ENCODE data around the gene TPSD1.
"Not testable (repeated sequence)": the region's sequence is repeated elsewhere in the genome, so short reads cannot be mapped to it uniquely, and the experiment has no call there.

TPSD1 gene

DNA sequence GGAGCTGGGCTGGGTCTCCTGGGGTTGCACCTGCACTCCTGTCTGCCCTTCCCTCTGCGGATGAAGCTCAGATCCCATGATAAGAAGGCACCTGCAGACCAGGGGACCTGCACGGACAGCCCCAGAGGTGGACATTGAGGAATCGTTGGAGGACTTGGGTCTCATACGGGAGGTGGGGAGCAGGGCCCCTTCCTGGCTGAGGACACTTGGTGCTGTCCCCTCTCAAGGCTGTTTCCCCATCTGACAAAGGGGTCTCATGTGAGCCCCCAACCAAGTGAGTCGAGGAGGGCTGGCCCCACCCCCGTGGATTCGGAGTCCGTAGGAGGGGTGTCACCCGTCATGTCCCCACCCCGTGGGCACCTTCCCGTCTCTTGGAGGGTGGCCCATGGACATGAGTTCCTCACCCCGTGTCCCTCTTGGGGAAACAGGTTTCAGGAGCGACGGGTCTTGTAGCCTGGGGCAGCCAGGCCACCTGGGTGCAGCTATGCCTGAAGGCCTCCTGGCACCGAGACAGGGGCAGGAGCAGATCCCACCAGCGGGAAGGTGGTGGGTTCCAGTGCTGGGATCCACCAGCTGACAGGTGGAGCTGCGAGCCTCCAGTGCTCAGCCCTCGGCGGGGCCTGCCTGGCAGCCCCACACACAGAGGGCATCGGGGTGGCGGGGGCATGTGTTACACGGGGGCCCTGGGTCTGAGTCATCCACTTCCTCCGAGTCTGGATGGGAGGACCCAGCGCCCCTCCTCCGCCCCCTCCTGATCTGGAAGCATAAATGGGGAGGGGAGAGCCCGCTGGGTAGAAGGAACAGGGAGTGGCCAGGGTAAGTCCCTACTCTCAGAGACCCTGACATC is at the start of gene TPSD1:
Gene TPSD1, plus strand, starts transcription at position 794 of the 847 bp plus-strand sequence. CDS start 212 bp downstream, outside the sequence.
- DNase-seq, result not testable (repeated sequence)

GRCh38 chr16:1206326-1206725 is 49.5 kb upstream of the TPSD1 start:
- DNase-seq, result no peak

- no peak for DNase-seq
Observed at GRCh38 chr16:1206786-1207185, 49.1 kb upstream of the TPSD1 start.

DNA sequence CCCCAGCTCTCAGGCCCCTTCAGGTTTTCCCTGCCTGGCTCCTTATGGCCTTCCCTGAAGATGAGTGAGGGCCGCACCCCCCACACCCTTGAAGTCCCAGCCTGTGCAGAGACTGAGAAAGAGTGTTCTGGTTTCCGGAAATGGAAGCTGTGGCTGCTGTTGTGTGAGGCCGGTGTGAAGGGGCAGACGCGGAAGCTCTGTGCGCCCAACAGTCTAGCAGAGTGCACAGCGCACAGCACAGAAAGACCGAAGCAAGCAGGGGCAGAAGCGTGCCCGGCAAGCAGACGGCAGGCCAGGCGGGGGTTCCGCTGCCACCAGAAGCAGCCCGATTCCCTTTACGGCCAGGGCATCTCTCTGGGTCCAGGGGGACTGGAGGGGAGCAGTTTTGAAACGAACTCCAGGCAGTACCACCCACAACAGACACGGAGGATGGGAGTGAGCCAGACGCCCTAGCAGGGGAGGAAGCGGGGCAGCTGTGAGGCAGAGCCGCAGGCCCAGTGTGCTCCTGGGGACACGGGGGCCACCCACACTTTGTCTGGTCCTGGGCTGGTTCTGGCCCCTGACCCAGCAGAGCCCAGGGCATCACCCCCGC is 47.5 kb upstream of the TPSD1 start:
- DNase-seq, result no peak

DNA sequence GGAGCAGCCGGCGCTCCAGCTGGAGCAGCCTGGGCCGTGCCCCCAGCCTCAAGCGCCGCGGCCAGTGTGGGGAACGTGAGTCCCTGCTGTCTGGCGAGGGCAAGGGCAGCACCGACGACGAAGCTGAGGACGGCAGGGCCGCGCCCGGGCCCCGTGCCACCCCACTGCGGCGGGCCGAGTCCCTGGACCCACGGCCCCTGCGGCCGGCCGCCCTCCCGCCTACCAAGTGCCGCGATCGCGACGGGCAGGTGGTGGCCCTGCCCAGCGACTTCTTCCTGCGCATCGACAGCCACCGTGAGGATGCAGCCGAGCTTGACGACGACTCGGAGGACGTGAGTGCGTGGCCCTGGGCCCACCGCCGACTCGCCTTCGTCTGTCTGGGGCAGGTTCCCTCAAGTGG is 46.8 kb upstream of the TPSD1 start:
- DNase-seq, result no peak

- no peak for DNase-seq
Observed at GRCh38 chr16:1210461-1210860, 45.4 kb upstream of the TPSD1 start.

DNA sequence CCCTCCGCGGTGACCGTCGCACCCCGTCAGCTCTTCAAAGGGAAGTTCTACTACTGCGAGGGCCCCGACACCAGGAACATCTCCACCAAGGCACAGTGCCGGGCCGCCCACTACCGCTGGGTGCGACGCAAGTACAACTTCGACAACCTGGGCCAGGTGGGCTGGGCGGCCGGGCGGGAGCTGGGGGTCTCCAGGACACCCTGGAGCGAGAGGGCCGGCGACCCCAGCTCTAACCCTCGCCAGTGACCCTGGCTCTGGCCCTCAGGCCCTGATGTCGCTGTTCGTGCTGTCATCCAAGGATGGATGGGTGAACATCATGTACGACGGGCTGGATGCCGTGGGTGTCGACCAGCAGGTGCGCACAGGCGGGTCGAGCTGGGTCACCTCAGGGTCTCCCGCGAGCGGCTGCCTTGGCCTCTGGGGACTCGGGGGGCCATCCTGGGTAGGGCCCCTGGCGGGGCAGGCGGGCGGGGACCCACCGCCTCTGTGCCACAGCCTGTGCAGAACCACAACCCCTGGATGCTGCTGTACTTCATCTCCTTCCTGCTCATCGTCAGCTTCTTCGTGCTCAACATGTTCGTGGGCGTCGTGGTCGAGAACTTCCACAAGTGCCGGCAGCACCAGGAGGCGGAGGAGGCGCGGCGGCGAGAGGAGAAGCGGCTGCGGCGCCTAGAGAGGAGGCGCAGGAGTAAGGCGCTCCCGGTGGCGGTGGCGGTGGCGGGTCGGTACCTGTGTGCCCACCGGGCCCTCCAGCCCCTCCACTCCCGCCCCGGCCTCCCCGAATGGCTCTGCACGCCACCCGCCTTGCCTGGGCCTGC is 44.2 kb upstream of the TPSD1 start:
- DNase-seq, result no peak

DNA sequence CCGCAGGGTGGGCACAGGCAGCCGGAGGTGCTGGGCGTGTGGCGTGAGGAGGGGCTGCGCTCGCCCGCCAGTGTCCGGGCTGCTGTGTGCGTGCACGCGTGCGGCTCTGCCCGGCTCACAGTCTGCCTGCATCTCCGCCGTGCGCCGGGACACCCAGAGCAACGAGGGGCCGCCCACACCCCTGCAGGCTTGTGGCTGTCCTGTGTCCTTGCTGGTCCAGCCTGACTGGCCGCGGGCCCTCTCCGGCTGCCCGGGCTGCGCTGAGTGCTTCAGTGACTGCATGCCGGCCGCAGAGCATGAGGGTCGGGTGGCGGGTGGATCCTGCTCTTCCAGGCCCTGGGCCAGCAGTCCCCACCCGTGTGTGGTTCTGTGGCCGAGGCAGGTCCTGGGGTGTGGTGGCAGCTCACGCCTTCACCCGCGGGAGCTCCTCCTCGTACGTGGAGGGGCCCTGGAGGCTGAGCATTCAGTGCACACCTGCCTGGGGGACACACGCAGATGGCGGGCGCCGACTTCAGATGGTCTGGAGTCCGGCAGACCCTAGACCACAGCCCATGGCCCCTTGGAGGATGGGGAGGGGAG is 43.2 kb upstream of the TPSD1 start:
- no peak for DNase-seq

- no peak for DNase-seq
Observed at GRCh38 chr16:1213231-1213630, 42.6 kb upstream of the TPSD1 start.

DNA sequence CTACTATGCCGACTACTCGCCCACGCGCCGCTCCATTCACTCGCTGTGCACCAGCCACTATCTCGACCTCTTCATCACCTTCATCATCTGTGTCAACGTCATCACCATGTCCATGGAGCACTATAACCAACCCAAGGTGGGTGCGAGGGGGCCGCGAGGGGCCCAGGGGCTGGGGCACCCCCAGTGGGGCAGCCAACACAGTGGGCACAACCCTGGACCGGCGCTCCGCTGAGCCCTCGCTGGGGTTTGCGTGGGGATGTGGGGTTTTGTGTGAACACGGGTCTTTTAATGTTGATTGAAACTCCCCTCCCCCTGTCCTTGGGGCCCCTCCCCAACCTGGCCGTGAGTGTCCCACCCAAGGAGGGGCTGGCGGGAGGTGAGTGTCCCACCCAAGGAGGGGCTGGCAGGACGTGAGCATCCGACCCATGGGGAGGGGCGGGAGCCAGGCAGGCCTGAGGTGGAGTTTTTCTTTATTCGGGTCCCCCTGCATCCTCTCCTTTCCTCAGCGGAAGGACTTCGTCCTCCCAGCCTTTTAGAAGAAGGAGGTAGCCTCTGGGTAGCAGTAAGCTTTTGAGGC is 42.0 kb upstream of the TPSD1 start:
- no peak for DNase-seq

DNA sequence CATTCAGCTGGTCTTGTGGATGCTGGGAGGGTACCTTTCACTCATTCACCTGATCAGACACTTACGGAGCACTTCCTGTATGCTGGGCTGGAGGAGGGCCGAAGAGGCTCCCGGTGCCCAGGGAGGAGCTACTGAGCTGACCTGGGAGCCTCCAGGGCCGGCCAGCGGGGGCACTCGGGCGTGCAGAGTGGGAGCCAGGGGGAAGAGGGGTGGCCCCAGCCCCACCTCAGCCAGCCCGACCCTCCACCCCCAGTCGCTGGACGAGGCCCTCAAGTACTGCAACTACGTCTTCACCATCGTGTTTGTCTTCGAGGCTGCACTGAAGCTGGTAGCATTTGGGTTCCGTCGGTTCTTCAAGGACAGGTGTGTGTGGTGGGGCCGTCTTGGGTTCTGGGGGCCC is 41.1 kb upstream of the TPSD1 start:
- DNase-seq, result no peak

- DNase-seq, result no peak
Observed at GRCh38 chr16:1215574-1216295, 40.1 kb upstream of the TPSD1 start.

DNA sequence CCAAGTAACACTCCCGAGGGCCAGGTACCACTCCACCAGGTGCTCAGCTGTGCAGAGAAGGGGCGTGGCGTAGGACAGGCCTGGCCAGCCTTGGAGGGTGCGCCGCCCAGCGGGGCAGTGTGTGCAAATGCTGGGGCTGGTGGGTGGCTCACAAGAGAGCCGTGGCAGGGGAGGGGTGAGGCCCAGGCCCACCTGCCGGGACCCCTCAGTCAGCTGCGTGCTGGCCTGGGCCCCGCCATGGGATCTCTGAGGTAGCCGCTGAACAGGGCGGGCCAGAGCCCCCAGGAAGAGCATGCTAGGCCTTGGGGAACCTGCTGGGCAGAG is 39.6 kb upstream of the TPSD1 start:
- DNase-seq, result no peak

- no peak for DNase-seq
Observed at GRCh38 chr16:1216681-1217400, 39.0 kb upstream of the TPSD1 start.

DNA sequence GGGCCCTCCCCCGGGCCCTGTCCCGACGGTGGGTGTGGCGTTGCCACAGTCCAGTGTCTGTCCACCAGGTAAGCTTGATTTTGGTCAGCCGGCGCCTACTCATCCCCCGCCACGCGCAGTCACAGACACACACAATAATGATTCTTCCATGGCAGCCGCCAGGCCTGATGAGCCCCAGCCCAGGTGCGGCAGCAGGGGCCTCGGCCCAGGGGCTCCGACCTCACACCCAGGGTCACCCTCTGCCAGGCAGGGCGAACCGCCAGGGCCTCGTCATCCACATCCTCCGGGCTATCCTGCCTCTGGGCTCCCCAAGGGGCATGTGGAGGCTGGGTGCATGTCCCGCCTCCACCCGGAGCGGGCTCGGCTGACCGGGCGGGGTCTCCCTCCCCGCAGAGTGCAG is 38.3 kb upstream of the TPSD1 start:
- no peak for DNase-seq

DNA sequence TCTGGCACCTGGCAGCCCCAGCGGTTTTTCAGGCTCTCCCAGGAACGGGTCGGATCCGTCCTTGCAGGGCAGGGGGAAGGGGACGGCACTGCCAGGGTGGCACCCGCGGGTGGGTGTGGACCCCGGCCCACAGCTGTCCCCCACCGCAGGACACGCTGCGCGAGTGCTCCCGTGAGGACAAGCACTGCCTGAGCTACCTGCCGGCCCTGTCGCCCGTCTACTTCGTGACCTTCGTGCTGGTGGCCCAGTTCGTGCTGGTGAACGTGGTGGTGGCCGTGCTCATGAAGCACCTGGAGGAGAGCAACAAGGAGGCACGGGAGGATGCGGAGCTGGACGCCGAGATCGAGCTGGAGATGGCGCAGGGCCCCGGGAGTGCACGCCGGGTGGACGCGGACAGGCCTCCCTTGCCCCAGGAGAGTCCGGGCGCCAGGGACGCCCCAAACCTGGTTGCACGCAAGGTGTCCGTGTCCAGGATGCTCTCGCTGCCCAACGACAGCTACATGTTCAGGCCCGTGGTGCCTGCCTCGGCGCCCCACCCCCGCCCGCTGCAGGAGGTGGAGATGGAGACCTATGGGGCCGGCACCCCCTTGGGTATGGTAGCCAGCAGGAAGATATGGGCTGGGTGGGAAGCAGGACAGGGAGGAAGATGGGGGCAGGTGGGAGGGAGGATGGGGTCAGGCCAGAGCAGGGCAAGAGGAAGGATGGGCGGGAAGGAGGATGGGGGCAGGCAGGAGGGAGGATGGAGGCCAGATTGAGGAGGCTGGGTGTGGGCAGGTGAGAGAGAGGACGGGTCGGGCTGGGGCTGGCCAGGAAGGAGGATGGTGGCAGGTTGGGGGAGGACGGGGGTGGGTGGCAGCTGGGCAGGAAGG is 37.6 kb upstream of the TPSD1 start:
- no peak for DNase-seq

DNA sequence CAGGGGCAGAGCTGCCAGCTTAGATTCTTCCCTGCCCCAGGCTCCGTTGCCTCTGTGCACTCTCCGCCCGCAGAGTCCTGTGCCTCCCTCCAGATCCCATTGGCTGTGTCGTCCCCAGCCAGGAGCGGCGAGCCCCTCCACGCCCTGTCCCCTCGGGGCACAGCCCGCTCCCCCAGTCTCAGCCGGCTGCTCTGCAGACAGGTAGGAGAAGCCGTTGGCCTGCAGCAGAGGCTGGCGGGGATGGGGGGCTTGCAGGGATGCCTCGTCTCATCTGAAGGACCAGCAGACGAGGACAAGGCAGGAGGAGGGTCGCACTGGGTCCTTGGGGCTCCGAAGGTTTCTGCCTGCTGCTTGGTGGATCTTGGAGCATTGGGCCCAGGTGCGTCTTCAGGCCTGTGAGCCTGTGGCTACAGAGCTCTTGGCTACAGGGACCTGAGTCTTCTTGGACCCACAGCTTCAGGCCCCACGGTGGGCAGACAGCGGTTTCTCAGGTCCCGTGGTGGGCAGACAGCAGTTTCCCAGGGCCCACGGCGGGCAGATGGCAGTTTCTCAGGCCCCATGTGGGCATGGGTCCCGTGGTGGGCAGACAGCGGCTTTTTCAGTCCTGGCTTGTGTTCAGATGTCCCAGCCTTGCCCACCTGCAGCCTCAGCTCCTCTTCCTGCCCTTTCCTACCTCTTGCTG is 36.8 kb upstream of the TPSD1 start:
- DNase-seq, result no peak

- DNase-seq, result no peak
Observed at GRCh38 chr16:1220098-1220728, 35.7 kb upstream of the TPSD1 start.

DNA sequence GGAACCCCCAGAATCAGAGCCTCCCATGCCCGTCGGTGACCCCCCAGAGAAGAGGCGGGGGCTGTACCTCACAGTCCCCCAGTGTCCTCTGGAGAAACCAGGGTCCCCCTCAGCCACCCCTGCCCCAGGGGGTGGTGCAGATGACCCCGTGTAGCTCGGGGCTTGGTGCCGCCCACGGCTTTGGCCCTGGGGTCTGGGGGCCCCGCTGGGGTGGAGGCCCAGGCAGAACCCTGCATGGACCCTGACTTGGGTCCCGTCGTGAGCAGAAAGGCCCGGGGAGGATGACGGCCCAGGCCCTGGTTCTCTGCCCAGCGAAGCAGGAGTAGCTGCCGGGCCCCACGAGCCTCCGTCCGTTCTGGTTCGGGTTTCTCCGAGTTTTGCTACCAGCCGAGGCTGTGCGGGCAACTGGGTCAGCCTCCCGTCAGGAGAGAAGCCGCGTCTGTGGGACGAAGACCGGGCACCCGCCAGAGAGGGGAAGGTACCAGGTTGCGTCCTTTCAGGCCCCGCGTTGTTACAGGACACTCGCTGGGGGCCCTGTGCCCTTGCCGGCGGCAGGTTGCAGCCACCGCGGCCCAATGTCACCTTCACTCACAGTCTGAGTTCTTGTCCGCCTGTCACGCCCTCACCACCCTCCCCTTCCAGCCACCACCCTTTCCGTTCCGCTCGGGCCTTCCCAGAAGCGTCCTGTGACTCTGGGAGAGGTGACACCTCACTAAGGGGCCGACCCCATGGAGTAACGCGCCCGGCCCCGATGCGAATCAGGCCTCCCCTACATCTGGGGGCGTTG is 34.8 kb upstream of the TPSD1 start:
- DNase-seq, result no peak

Data from DMS 273 treated with DMSO at 0.1 percent for 48 hours (cell line).